GM23338 (cell line): ENCODE data around the gene KYNU. TPM values are rescaled to one million over a fixed set of nuclear protein-coding genes. Genes with fewer than 3 reads are reported as not detected.

Source experiments
- ATAC-seq: fragments of 200-7000 bp; cut with Tn5 transposase; 3 replicates; pipeline ENCODE4 v1.9.1; 2020
- DNase-seq: peaks from one replicate; pipeline ENCODE4 v3.0.0-alpha.2; 2015; ENCODE audit warnings: low spot score
- H2AFZ ChIP-seq: fragments of 200-600 bp; sonication (generic); 2 replicates; pipeline ENCODE4 v1.8.0; 2016; ENCODE audit warnings: antibody characterized with exemption, mild to moderate bottlenecking, moderate library complexity
- H3F3A ChIP-seq: fragments of 200-600 bp; sonication (generic); replicated peaks from 2 replicates; pipeline ENCODE4 v1.8.0; 2017; ENCODE audit warnings: antibody characterized with exemption, mixed run types, low read depth
- H3K27ac ChIP-seq: fragments of 200-600 bp; sonication (generic); 2 replicates; pipeline ENCODE4 v1.6.1; 2016; ENCODE audit warnings: low read depth
- H3K27me3 ChIP-seq: fragments of 200-600 bp; sonication (generic); 2 replicates; pipeline ENCODE4 v1.8.0; 2016; ENCODE audit warnings: mild to moderate bottlenecking, mixed run types, moderate library complexity; ENCODE audit not compliant: insufficient read depth
- H3K36me3 ChIP-seq: fragments of 200-600 bp; sonication (generic); 2 replicates; pipeline ENCODE4 v1.8.0; 2016; ENCODE audit warnings: mild to moderate bottlenecking; ENCODE audit not compliant: insufficient read depth
- H3K4me1 ChIP-seq: fragments of 200-600 bp; sonication (generic); 2 replicates; pipeline ENCODE4 v1.8.0; 2016; ENCODE audit warnings: mild to moderate bottlenecking, moderate library complexity; ENCODE audit not compliant: insufficient read depth
- H3K4me2 ChIP-seq: fragments of 200-600 bp; sonication (generic); 2 replicates; pipeline ENCODE4 v1.7.1; 2017; ENCODE audit warnings: mixed run types
- H3K4me3 ChIP-seq: fragments of 200-600 bp; sonication (generic); 2 replicates; pipeline ENCODE4 v1.6.1; 2016; ENCODE audit warnings: mixed run types
- H3K79me2 ChIP-seq: fragments of 200-600 bp; sonication (generic); replicated peaks from 2 replicates; pipeline ENCODE4 v1.8.0; 2017; ENCODE audit warnings: mild to moderate bottlenecking; ENCODE audit not compliant: insufficient read depth
- H3K9me2 ChIP-seq: fragments of 200-600 bp; sonication (generic); 2 replicates; pipeline ENCODE4 v1.8.0; 2017; ENCODE audit not compliant: insufficient read depth
- H4K20me1 ChIP-seq: fragments of 200-600 bp; sonication (generic); replicated peaks from 2 replicates; pipeline ENCODE4 v1.8.0; 2017; ENCODE audit warnings: mild to moderate bottlenecking; ENCODE audit not compliant: insufficient read depth
- H3K27ac Mint-ChIP-seq: 2 replicates; pipeline ENCODE4 v1.8.0; 2020; ENCODE audit warnings: inconsistent platforms, mild to moderate bottlenecking, moderate library complexity, mixed read lengths
- H3K27me3 Mint-ChIP-seq: 3 replicates; pipeline ENCODE4 v1.8.0; 2022; ENCODE audit warnings: low read depth, mild to moderate bottlenecking, moderate library complexity, mixed read lengths, inconsistent platforms; ENCODE audit not compliant: insufficient read depth, poor library complexity
- H3K36me3 Mint-ChIP-seq: 3 replicates; pipeline ENCODE4 v1.8.0; 2021; ENCODE audit warnings: low read depth, mild to moderate bottlenecking, inconsistent platforms, moderate library complexity, mixed read lengths
- H3K4me1 Mint-ChIP-seq: 3 replicates; pipeline ENCODE4 v1.8.0; 2020; ENCODE audit warnings: mild to moderate bottlenecking, inconsistent platforms, mixed read lengths
- H3K4me3 Mint-ChIP-seq: 3 replicates; pipeline ENCODE4 v1.8.0; 2021; ENCODE audit warnings: moderate library complexity, mild to moderate bottlenecking, inconsistent platforms, mixed read lengths
- H3K9me3 Mint-ChIP-seq: 3 replicates; pipeline ENCODE4 v1.8.0; 2020; ENCODE audit warnings: moderate library complexity, mild to moderate bottlenecking, inconsistent platforms, mixed read lengths
- CREB1 ChIP-seq: fragments of 250-450 bp; sonication (Bioruptor Pico); IDR thresholded peaks from 2 replicates; pipeline ENCODE4 v1.5.0; 2020; ENCODE audit warnings: low read depth, mild to moderate bottlenecking, moderate library complexity
- EZH2phosphoT487 ChIP-seq: fragments of 200-600 bp; sonication (generic); IDR thresholded peaks from one replicate; pipeline ENCODE4 v1.8.1; 2018; ENCODE audit warnings: antibody characterized with exemption; ENCODE audit not compliant: unreplicated experiment
- NANOG ChIP-seq: IDR thresholded peaks from 2 replicates; pipeline ENCODE4 v1.6.1; 2016; ENCODE audit warnings: antibody characterized with exemption, borderline replicate concordance
- POLR2AphosphoS5 ChIP-seq: IDR thresholded peaks from 2 replicates; pipeline ENCODE4 v1.6.1; 2016; ENCODE audit warnings: antibody characterized with exemption, low read depth
- STAT1 ChIP-seq: IDR thresholded peaks from one replicate; pipeline ENCODE4 v1.6.1; 2016; ENCODE audit warnings: antibody characterized with exemption; ENCODE audit not compliant: unreplicated experiment
- ZNF331 ChIP-seq: fragments of 250-450 bp; sonication (Bioruptor Pico); IDR thresholded peaks from 2 replicates; pipeline ENCODE4 v1.5.0; 2020; ENCODE audit warnings: low read depth, mild to moderate bottlenecking, moderate library complexity
- polyA plus RNA-seq: library from polyadenylated mRNA; unstranded; fragments of >200 nt; fragmentation: Nextera tagmentation; extraction: Ambion mirVana; gene quantifications from 2 replicates; pipeline ENCODE4 v1.2.1, GENCODE V29; 2016
- total RNA-seq: library from RNA; depleted of rRNA; stranded (reverse); fragments of >200 nt; shearing (Covaris generic); gene quantifications from 2 replicates; pipeline ENCODE4 v1.2.3, GENCODE V29; 2014
- TF ChIP-seq, protein P1 (sequence below), 2 experiments: fragments of 200-600 bp in 1 of 2; sonication (generic) in 1 of 2; conservative IDR thresholded peaks; 2 replicates each; pipeline versions ENCODE4 v1.5.1 to v1.6.1; 2016 to 2017; ENCODE audit warnings: antibody characterized with exemption in 2 of 2, low read depth in 2 of 2, mild to moderate bottlenecking in 2 of 2, moderate library complexity in 1 of 2
- TF ChIP-seq, protein P2 (sequence below): IDR thresholded peaks from one replicate; pipeline ENCODE4 v1.6.1; 2018; ENCODE audit warnings: antibody characterized with exemption; ENCODE audit not compliant: unreplicated experiment
- TF ChIP-seq, protein P3 (sequence below): IDR thresholded peaks from 2 replicates; pipeline ENCODE4 v1.6.1; 2016; ENCODE audit warnings: antibody characterized with exemption

KYNU gene
- total and polyA plus RNA-seq, 2 experiments from 2014 or later: 0.03 to 0.21 TPM

DNA sequence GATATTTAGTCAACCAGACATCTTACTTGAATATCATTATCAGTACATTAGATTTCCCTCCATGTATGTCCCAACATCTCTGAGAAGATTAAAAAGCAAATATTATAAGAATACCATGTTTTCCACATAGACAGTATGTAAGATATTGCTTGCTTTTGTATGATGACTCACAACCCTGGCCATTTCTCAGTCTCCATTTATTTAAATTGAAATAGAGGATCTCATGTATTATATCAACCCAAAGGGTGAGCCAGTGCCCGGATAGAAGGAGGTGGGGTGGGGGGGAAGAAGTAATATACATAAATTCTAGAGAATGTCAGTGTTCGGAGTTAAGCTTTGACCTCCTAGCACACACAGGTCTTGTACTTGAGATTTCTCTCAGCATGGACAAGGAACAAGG, 109.6 kb downstream of the KYNU start:
- H3K36me3 Mint-ChIP-seq: no peaks in the 10 kb centered on the region
- H3K27ac Mint-ChIP-seq: no peak overlapping the region
- no peaks in the 10 kb centered on the region for H3K9me3 Mint-ChIP-seq
- Histone ChIP-seq H3K4me1 (no peaks in the 10 kb centered on the region), H3K79me2 (no peaks in the 10 kb centered on the region), H3K36me3 (no peaks in the 10 kb centered on the region), H3K27ac (no peak overlapping the region), H4K20me1 (no peaks in the 10 kb centered on the region), H2AFZ (no peak overlapping the region), H3K4me2 (no peak overlapping the region), H3K4me3 (no peak overlapping the region), H3F3A (no peaks in the 10 kb centered on the region), H3K27me3 (no peaks in the 10 kb centered on the region), H3K9me2 (no peaks in the 10 kb centered on the region)
- H3K27me3 Mint-ChIP-seq: no peaks in the 10 kb centered on the region
- no peaks in the 10 kb centered on the region for H3K4me1 Mint-ChIP-seq
- no peak overlapping the region for H3K4me3 Mint-ChIP-seq
- ATAC-seq (no peak), DNase-seq (no peak)
- no peak for TF ChIP-seq EZH2phosphoT487
- TF ChIP-seq STAT1: no peak

DNA sequence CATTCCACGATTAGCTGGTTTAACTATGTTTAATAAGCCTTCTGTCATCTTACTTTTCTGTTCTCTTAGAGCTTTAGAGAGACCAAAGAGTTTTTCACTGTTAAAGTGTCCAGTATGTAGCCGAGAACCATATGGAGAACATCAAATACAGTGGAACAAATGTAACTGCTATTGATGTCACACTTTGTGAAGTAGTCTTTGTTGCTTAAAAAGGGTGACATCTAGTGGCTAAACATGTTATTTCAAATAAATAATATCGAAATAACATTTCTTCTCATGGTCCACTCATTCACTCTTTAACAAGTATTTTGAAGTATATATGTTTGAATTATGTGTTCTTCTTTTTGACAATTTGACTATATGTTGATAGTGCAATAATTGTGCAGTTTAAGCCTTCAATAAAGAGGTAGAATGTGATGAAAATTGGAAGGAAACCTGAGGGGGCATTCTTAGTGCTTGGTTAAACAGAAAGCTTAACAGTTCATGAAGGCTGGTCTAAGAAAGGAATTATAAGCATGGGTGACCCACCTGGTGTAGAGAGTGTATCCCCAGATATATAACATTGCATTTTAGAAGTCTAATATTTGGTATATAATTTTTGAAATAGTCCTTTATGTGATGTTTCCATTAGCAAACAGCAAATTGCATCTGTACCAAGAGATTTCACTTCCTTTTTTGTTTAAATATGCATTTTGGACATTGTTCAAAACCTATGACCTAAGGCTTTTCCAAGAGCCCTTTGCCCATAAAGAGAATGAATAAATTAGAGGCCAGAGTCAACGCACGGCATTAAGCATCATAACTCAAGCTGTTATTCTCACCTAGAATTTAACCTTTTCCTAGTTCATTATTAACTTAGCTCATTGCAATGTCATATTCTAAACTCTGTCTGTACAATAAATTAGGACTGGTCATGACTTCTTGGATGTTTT, 112.1 kb downstream of the KYNU start:
- ATAC-seq (no peak), DNase-seq (peak; percentile 57)
- Histone ChIP-seq H3K9me2 (no peaks in the 10 kb centered on the region), H3K27me3 (no peaks in the 10 kb centered on the region), H3K4me3 (no peak overlapping the region), H3K36me3 (no peaks in the 10 kb centered on the region), H3K4me2 (no peak overlapping the region), H3F3A (no peaks in the 10 kb centered on the region), H2AFZ (no peak overlapping the region), H3K27ac (no peak overlapping the region), H3K79me2 (no peaks in the 10 kb centered on the region), H4K20me1 (no peaks in the 10 kb centered on the region), H3K4me1 (no peaks in the 10 kb centered on the region)
- H3K27ac Mint-ChIP-seq: no peak overlapping the region
- H3K4me1 Mint-ChIP-seq: no peaks in the 10 kb centered on the region
- no peaks in the 10 kb centered on the region for H3K9me3 Mint-ChIP-seq
- no peaks in the 10 kb centered on the region for H3K27me3 Mint-ChIP-seq
- TF ChIP-seq, protein P1, sequence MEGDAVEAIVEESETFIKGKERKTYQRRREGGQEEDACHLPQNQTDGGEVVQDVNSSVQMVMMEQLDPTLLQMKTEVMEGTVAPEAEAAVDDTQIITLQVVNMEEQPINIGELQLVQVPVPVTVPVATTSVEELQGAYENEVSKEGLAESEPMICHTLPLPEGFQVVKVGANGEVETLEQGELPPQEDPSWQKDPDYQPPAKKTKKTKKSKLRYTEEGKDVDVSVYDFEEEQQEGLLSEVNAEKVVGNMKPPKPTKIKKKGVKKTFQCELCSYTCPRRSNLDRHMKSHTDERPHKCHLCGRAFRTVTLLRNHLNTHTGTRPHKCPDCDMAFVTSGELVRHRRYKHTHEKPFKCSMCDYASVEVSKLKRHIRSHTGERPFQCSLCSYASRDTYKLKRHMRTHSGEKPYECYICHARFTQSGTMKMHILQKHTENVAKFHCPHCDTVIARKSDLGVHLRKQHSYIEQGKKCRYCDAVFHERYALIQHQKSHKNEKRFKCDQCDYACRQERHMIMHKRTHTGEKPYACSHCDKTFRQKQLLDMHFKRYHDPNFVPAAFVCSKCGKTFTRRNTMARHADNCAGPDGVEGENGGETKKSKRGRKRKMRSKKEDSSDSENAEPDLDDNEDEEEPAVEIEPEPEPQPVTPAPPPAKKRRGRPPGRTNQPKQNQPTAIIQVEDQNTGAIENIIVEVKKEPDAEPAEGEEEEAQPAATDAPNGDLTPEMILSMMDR (conservative IDR thresholded peaks at IDR 0.05; ENCODE audit: low read depth in 2 of 2): peak; percentile 58 to 72
- TF ChIP-seq POLR2AphosphoS5: no peak
- no peaks in the 10 kb centered on the region for H3K36me3 Mint-ChIP-seq
- no peak overlapping the region for H3K4me3 Mint-ChIP-seq

DNA sequence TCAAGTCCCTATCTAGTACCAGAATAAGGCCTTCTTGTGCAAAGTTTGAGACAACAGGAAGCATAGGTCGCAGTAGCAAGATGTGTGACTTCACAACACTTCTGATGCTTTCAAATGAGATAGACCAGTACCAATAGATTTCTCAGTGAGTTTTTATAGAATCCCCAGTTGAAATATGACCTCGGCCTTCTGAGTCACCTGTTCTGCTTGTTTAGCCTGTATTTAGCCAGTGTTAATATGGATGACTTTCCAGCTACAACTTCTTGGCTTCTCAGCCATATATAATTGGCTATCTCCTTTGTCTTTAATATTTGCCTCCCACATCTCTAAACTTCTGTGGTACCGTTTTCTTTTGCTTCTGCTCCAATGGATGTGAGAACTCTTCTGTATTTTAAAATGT, 113.8 kb downstream of the KYNU start:
- Histone ChIP-seq H3K9me2 (no peaks in the 10 kb centered on the region), H3K4me1 (no peaks in the 10 kb centered on the region), H3K27me3 (no peaks in the 10 kb centered on the region), H3K79me2 (no peaks in the 10 kb centered on the region), H2AFZ (no peak overlapping the region), H3F3A (no peaks in the 10 kb centered on the region), H3K4me3 (no peak overlapping the region), H3K36me3 (no peaks in the 10 kb centered on the region), H3K27ac (no peak overlapping the region), H3K4me2 (no peak overlapping the region), H4K20me1 (no peaks in the 10 kb centered on the region)
- no peaks in the 10 kb centered on the region for H3K27me3 Mint-ChIP-seq
- H3K4me1 Mint-ChIP-seq: no peaks in the 10 kb centered on the region
- ATAC-seq (no peak), DNase-seq (no peak)
- H3K36me3 Mint-ChIP-seq: no peaks in the 10 kb centered on the region
- no peaks in the 10 kb centered on the region for H3K9me3 Mint-ChIP-seq
- no peak overlapping the region for H3K27ac Mint-ChIP-seq
- H3K4me3 Mint-ChIP-seq: no peak overlapping the region
- TF ChIP-seq STAT1: no peak
- TF ChIP-seq ZNF331 (CRISPR knock-in tag): no peak
- no peak for TF ChIP-seq CREB1 (CRISPR knock-in tag)
- TF ChIP-seq NANOG: no peak
- TF ChIP-seq, protein P2, sequence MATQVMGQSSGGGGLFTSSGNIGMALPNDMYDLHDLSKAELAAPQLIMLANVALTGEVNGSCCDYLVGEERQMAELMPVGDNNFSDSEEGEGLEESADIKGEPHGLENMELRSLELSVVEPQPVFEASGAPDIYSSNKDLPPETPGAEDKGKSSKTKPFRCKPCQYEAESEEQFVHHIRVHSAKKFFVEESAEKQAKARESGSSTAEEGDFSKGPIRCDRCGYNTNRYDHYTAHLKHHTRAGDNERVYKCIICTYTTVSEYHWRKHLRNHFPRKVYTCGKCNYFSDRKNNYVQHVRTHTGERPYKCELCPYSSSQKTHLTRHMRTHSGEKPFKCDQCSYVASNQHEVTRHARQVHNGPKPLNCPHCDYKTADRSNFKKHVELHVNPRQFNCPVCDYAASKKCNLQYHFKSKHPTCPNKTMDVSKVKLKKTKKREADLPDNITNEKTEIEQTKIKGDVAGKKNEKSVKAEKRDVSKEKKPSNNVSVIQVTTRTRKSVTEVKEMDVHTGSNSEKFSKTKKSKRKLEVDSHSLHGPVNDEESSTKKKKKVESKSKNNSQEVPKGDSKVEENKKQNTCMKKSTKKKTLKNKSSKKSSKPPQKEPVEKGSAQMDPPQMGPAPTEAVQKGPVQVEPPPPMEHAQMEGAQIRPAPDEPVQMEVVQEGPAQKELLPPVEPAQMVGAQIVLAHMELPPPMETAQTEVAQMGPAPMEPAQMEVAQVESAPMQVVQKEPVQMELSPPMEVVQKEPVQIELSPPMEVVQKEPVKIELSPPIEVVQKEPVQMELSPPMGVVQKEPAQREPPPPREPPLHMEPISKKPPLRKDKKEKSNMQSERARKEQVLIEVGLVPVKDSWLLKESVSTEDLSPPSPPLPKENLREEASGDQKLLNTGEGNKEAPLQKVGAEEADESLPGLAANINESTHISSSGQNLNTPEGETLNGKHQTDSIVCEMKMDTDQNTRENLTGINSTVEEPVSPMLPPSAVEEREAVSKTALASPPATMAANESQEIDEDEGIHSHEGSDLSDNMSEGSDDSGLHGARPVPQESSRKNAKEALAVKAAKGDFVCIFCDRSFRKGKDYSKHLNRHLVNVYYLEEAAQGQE: no peak
- TF ChIP-seq, protein P3, sequence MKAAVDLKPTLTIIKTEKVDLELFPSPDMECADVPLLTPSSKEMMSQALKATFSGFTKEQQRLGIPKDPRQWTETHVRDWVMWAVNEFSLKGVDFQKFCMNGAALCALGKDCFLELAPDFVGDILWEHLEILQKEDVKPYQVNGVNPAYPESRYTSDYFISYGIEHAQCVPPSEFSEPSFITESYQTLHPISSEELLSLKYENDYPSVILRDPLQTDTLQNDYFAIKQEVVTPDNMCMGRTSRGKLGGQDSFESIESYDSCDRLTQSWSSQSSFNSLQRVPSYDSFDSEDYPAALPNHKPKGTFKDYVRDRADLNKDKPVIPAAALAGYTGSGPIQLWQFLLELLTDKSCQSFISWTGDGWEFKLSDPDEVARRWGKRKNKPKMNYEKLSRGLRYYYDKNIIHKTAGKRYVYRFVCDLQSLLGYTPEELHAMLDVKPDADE: no peak
- TF ChIP-seq, protein P1 (conservative IDR thresholded peaks at IDR 0.05; ENCODE audit: low read depth in 2 of 2): no peak
